ENCODE results near the gene MRTFA. TPM values are rescaled to one million over a fixed set of nuclear protein-coding genes. Genes with fewer than 3 reads are reported as not detected.
"Not testable (repeated sequence)": the region's sequence is repeated elsewhere in the genome, so short reads cannot be mapped to it uniquely, and the experiment has no call there.

The MRTFA gene
- total RNA-seq, 1 donor from 2014 or later, result 99.3 TPM

GRCh38 chr22:40507491-40507890 is 129.0 kb downstream of the MRTFA start:
- intact Hi-C loops (cut with DNase I), result no loop called here
- Histone ChIP-seq H3K36me3 (no peaks in the 10 kb centered on the region), H3K9me3 (no peaks in the 10 kb centered on the region), H3K27me3 (no peaks in the 10 kb centered on the region), H3K4me3 (no peak overlapping the region), H3K27ac (no peak overlapping the region), H3K4me1 (peaks cover 28 to 53% of the 10 kb centered on the region in 2 donors)
- no peak for TF ChIP-seq CTCF (IDR thresholded peaks at IDR 0.05)
- DNase-seq (ENCODE audit: low spot score in 2 of 2), result no peak

- Histone ChIP-seq H3K4me3 (no peak overlapping the region), H3K9me3 (no peaks in the 10 kb centered on the region), H3K27me3 (no peaks in the 10 kb centered on the region), H3K27ac (no peak overlapping the region), H3K4me1 (peaks cover 22 to 48% of the 10 kb centered on the region in 2 donors), H3K36me3 (no peaks in the 10 kb centered on the region)
- intact Hi-C loops (cut with DNase I), result no loop called here
- no peak for TF ChIP-seq CTCF (IDR thresholded peaks at IDR 0.05)
- DNase-seq (ENCODE audit: low spot score in 2 of 2), result no peak
Observed at GRCh38 chr22:40506762-40507161, 129.8 kb downstream of the MRTFA start.

- Histone ChIP-seq H3K4me3 (no peak overlapping the region), H3K36me3 (no peaks in the 10 kb centered on the region), H3K9me3 (no peaks in the 10 kb centered on the region), H3K4me1 (peaks cover 4 to 34% of the 10 kb centered on the region in 2 donors), H3K27me3 (no peaks in the 10 kb centered on the region), H3K27ac (peak overlapping the region in 1 of 2 donors; percentile 39)
- TF ChIP-seq CTCF (IDR thresholded peaks at IDR 0.05), result no peak
- intact Hi-C loops (cut with DNase I), result no loop called here
- DNase-seq (ENCODE audit: low spot score in 2 of 2), result no peak
Observed at GRCh38 chr22:40504285-40505249, 132.0 kb downstream of the MRTFA start.

- Histone ChIP-seq H3K27me3 (no peaks in the 10 kb centered on the region), H3K4me1 (peaks cover 3 to 31% of the 10 kb centered on the region in 2 donors), H3K9me3 (no peaks in the 10 kb centered on the region), H3K27ac (peak overlapping the region in 1 of 2 donors; percentile 5), H3K36me3 (no peaks in the 10 kb centered on the region), H3K4me3 (no peak overlapping the region)
- intact Hi-C loops (cut with DNase I), result no loop called here
- no peak for TF ChIP-seq CTCF (IDR thresholded peaks at IDR 0.05)
- no peak for DNase-seq (ENCODE audit: low spot score in 2 of 2)
Observed at GRCh38 chr22:40502919-40503318, 133.6 kb downstream of the MRTFA start.

- intact Hi-C loops (cut with DNase I); DNase-seq (ENCODE audit: low spot score in 2 of 2); H3K4me3 ChIP-seq; H3K27ac ChIP-seq; H3K27me3 ChIP-seq; H3K36me3 ChIP-seq; H3K9me3 ChIP-seq: not testable (repeated sequence)
- peaks cover 3 to 32% of the 10 kb centered on the region in 2 donors for H3K4me1 ChIP-seq
Observed at GRCh38 chr22:40500465-40500786, 136.1 kb downstream of the MRTFA start.

GRCh38 chr22:40499209-40499623 is 137.3 kb downstream of the MRTFA start:
- DNase-seq (ENCODE audit: low spot score in 2 of 2), result peak in 1 of 2 donors; percentile 78
- Histone ChIP-seq H3K36me3 (no peaks in the 10 kb centered on the region), H3K27me3 (no peaks in the 10 kb centered on the region), H3K4me1 (peaks cover 3 to 32% of the 10 kb centered on the region in 2 donors), H3K9me3 (no peaks in the 10 kb centered on the region), H3K4me3 (peak overlapping the region in 1 of 2 donors; percentile 33), H3K27ac (peak overlapping the region; percentile 68 to 69)
- TF ChIP-seq CTCF (IDR thresholded peaks at IDR 0.05), result no peak
- intact Hi-C loops (cut with DNase I), result loop anchor here (5.0 kb wide), 1 partner anchor 138 kb away; the partner anchor contains the start of gene MRTFA

All from ascending aorta (tissue), 2 donors.